Left lung (tissue), 10 donors: ENCODE results near the gene AIFM3. TPM values are rescaled to one million over a fixed set of nuclear protein-coding genes. Genes with fewer than 3 reads are reported as not detected.
A peak's percentile ranks its signal among the peaks of the same experiment; 100 is the strongest.

Experiments used
- ATAC-seq: fragments of 200-7000 bp; cut with Tn5 transposase; one replicate; pipeline ENCODE4 v1.9.1; 2020; ENCODE audit warnings: moderate library complexity
- DNase-seq, 4 donors: peaks; one replicate each; pipeline ENCODE4 v3.0.0-alpha.2; 2013 to 2020
- H3K27ac ChIP-seq, 2 donors: fragments of 200-600 bp; sonication (generic) in 1 of 2; one replicate each; pipeline versions ENCODE4 v1.5.0 to v1.8.0; 2020 to 2021
- H3K27me3 ChIP-seq, 2 donors: fragments of 200-600 bp; sonication (generic) in 1 of 2; one replicate each; pipeline versions ENCODE4 v1.5.0 to v1.8.0; 2020 to 2021
- H3K36me3 ChIP-seq, 2 donors: fragments of 200-600 bp; sonication (generic) in 1 of 2; one replicate each; pipeline versions ENCODE4 v1.5.0 to v1.8.0; 2020 to 2021
- H3K4me1 ChIP-seq, 2 donors: fragments of 200-600 bp; one replicate each; pipeline ENCODE4 v1.8.0; 2021
- H3K4me3 ChIP-seq, 2 donors: fragments of 200-600 bp; sonication (generic) in 1 of 2; one replicate each; pipeline versions ENCODE4 v1.5.0 to v1.8.0; 2020 to 2021; ENCODE audit warnings: mild to moderate bottlenecking in 1 of 2
- H3K9me3 ChIP-seq, 2 donors: fragments of 200-600 bp; sonication (generic) in 1 of 2; one replicate each; pipeline versions ENCODE4 v1.5.0 to v1.8.0; 2020 to 2021
- CTCF ChIP-seq, 2 donors: fragments of 200-600 bp; sonication (generic) in 1 of 2; IDR thresholded peaks; one replicate each; pipeline versions ENCODE4 v1.5.0 to v1.8.0; 2021; ENCODE audit warnings: antibody characterized with exemption in 2 of 2
- intact Hi-C, 2 donors: fragments of 100-400 bp; cut with DNase I; formaldehyde crosslinking; loops; one replicate each; pipeline versions ENCODE4 v1.11.2 to v1.14.2; 2022
- polyA plus RNA-seq, 6 donors: library from polyadenylated mRNA; unstranded; fragments of 120-200 nt; gene quantifications; one replicate each; pipeline ENCODE4 v1.2.1, GENCODE V29; 2013; ENCODE audit not compliant: insufficient read length in 6 of 6
- total RNA-seq, 2 donors: library from RNA; stranded (reverse); fragmentation: NEBNext Ultra II Directional; extraction: Animal tissue kit (Norgen Biotek cat#: 25700); gene quantifications; one replicate each; pipeline ENCODE4 v1.2.1, GENCODE V29; 2021
- donor health status: DM: no; HTN: yes; CAD: no.
- donor health status: DM: no; HTN: no; CAD: no.

The AIFM3 gene
- total and polyA plus RNA-seq, 8 donors, result 0.49 to 6.5 (median 1.0) TPM

- no peak for TF ChIP-seq CTCF (IDR thresholded peaks at IDR 0.05)
- intact Hi-C loops, result no loop called here
- ATAC-seq (no peak), DNase-seq (no peak)
- Histone ChIP-seq H3K27me3 (no peaks in the 10 kb centered on the region), H3K4me3 (no peak overlapping the region), H3K9me3 (no peaks in the 10 kb centered on the region), H3K4me1 (peaks cover 14 to 23% of the 10 kb centered on the region in 2 donors), H3K27ac (no peak overlapping the region), H3K36me3 (peaks cover 0 to 86% of the 10 kb centered on the region in 2 donors)
Measured at GRCh38 chr22:20996598-20997535, 29.8 kb downstream of the AIFM3 start.

GRCh38 chr22:20997536-20998257, 30.6 kb downstream of the AIFM3 start:
- Histone ChIP-seq H3K4me1 (peaks cover 14 to 25% of the 10 kb centered on the region in 2 donors), H3K27ac (no peak overlapping the region), H3K27me3 (no peaks in the 10 kb centered on the region), H3K9me3 (no peaks in the 10 kb centered on the region), H3K36me3 (peaks cover 0 to 77% of the 10 kb centered on the region in 2 donors), H3K4me3 (no peak overlapping the region)
- DNase-seq (no peak), ATAC-seq (no peak)
- TF ChIP-seq CTCF (IDR thresholded peaks at IDR 0.05), result no peak
- intact Hi-C loops, result no loop called here

GRCh38 chr22:20998411-20999336, 31.6 kb downstream of the AIFM3 start:
- no peak for DNase-seq
- Histone ChIP-seq H3K4me1 (peaks cover 18 to 34% of the 10 kb centered on the region in 2 donors), H3K4me3 (no peak overlapping the region), H3K9me3 (no peaks in the 10 kb centered on the region), H3K27me3 (no peaks in the 10 kb centered on the region), H3K27ac (no peak overlapping the region), H3K36me3 (peaks cover 0 to 68% of the 10 kb centered on the region in 2 donors)
- intact Hi-C loops, result no loop called here
- no peak for ATAC-seq
- no peak for TF ChIP-seq CTCF (IDR thresholded peaks at IDR 0.05)

DNA sequence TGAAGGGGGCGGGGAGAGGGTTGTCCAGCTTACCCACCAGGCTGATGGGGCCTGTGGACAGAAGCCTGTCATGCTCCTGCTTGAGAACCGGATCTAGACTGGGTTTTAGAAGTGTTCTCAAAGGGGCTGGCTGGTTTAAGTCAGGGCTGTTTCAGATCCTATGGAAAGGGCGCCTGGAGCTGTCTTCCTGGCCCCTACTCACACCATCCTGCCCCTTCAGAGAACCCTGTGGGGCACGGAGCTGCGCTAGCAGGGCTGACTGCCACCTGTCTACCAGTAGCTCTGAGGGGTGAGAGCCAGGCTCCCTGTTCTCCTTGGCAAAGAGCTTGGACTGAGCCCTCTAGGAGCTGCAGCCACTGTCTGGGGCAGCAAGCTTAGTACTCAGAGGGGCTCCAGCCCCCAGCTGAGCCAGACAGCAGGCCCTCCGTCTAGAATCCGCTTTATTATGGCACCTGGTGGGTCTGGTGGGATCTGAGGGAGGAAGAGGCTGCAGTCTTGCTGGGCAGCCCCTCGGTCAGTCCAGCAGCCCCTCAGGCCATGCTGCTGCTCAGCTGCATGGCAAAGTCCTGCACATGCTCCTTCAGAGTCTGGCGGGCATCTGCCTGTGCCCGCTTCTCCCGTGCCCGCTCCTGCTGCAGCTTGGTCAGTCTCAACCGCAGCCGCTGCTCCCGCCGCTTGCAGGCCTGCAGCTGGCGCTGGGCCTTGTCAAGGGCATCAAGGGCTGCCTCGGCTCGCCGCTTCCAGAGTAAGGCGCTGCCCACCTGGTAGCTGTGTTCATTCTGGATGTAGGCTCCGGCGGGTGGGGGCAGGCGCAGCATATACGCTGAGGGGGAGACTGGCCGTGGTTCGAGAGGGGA, 32.5 kb downstream of the AIFM3 start:
- H3K4me1 ChIP-seq, result peaks cover 18 to 36% of the 10 kb centered on the region in 2 donors
- DNase-seq (no peak), ATAC-seq (no peak)
- no peaks in the 10 kb centered on the region for H3K9me3 ChIP-seq
- peak overlapping the region in 1 of 2 donors; percentile 70 for H3K4me3 ChIP-seq
- H3K27ac ChIP-seq, result no peak overlapping the region
- TF ChIP-seq CTCF (IDR thresholded peaks at IDR 0.05), result no peak
- no peaks in the 10 kb centered on the region for H3K27me3 ChIP-seq
- intact Hi-C loops, result no loop called here
- H3K36me3 ChIP-seq, result peaks cover 0 to 58% of the 10 kb centered on the region in 2 donors
